ENCODE measurements around the gene ZBED4. TPM values are rescaled to one million over a fixed set of nuclear protein-coding genes. Genes with fewer than 3 reads are reported as not detected.

ZBED4 gene
- polyA plus RNA-seq, 1 experiment, result 6.3 TPM

- TF ChIP-seq, protein P1, sequence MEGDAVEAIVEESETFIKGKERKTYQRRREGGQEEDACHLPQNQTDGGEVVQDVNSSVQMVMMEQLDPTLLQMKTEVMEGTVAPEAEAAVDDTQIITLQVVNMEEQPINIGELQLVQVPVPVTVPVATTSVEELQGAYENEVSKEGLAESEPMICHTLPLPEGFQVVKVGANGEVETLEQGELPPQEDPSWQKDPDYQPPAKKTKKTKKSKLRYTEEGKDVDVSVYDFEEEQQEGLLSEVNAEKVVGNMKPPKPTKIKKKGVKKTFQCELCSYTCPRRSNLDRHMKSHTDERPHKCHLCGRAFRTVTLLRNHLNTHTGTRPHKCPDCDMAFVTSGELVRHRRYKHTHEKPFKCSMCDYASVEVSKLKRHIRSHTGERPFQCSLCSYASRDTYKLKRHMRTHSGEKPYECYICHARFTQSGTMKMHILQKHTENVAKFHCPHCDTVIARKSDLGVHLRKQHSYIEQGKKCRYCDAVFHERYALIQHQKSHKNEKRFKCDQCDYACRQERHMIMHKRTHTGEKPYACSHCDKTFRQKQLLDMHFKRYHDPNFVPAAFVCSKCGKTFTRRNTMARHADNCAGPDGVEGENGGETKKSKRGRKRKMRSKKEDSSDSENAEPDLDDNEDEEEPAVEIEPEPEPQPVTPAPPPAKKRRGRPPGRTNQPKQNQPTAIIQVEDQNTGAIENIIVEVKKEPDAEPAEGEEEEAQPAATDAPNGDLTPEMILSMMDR (IDR thresholded peaks at IDR 0.05; ENCODE audit: low read depth, low read length), result no peak
- no peak for DNase-seq (ENCODE audit: low read depth, low spot score)
- POLR2A ChIA-PET, result interaction anchor here (0.5 to 0.6 kb wide), 2 partner anchors 9 to 69 kb away, joined by 3 read pairs; no protein-coding TSS in a partner anchor
- Histone ChIP-seq H3K9me3 (ENCODE audit: control insufficient read depth, insufficient read depth, low read length) (no peaks in the 10 kb centered on the region; the same call in 1 of the 2 replicates), H3K4me3 (ENCODE audit: low read depth, low read length) (no peak overlapping the region), H3K27me3 (ENCODE audit: control insufficient read depth, insufficient read depth, low read length) (no peaks in the 10 kb centered on the region), H3K27ac (ENCODE audit: low read depth, low read length) (no peak overlapping the region)
- CTCF ChIA-PET, result interaction anchor here (2.0 kb wide), 1 partner anchor 97 kb away, joined by 6 read pairs; no protein-coding TSS in a partner anchor
These were observed 79.9 kb downstream of the ZBED4 start for GRCh38 chr22:49933236-49934159.

GRCh38 chr22:49934160-49934890 lies 80.7 kb downstream of the ZBED4 start:
- TF ChIP-seq, protein P1 (IDR thresholded peaks at IDR 0.05; ENCODE audit: low read depth, low read length), result no peak
- ChIA-PET CTCF (no interaction called here), POLR2A (interaction anchor here (0.5 kb wide), 1 partner anchor 68 kb away, joined by 3 read pairs; no protein-coding TSS in a partner anchor)
- Histone ChIP-seq H3K9me3 (ENCODE audit: control insufficient read depth, insufficient read depth, low read length) (no peaks in the 10 kb centered on the region; the same call in 1 of the 2 replicates), H3K4me3 (ENCODE audit: low read depth, low read length) (peak overlapping the region; percentile 40), H3K27me3 (ENCODE audit: control insufficient read depth, insufficient read depth, low read length) (no peaks in the 10 kb centered on the region), H3K27ac (ENCODE audit: low read depth, low read length) (no peak overlapping the region)
- DNase-seq (ENCODE audit: low read depth, low spot score), result no peak

DNA sequence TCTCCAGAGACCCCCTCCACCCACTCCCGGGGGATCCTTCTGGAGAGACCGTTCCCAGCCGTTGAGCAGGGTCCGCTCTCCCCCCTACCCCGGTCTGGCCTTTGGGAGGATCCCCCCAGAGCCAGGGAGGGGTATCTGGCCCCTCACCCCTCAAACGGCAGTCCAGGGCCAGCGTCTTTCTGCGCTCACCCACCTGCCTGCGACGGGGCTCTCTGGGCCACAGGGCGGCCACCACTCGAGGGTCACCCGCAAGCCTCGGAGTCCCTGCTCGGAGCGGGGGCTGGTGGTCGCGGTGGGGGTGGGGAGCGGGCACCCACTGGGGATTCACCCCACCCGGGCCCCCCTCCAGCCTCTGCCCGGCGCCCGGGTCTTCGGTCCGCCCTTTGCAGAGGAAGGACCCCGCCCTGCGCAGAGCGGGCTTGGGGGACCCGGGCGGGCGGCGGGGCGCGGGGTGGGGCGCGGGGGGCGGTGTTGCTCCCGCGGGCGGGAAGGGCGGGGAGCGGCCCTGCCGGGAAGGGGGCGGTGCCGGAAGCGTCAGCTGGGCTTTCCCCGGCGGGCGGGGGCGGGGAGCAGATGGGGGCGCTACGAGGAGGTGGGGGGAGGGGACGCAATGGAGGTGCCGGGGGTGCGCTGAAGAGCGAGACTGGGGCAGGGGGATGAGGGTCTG lies 81.4 kb downstream of the ZBED4 start:
- ChIA-PET CTCF (no interaction called here), POLR2A (no interaction called here)
- TF ChIP-seq, protein P1 (IDR thresholded peaks at IDR 0.05; ENCODE audit: low read depth, low read length), result no peak
- Histone ChIP-seq H3K9me3 (ENCODE audit: control insufficient read depth, insufficient read depth, low read length) (no peaks in the 10 kb centered on the region; the same call in 1 of the 2 replicates), H3K27ac (ENCODE audit: low read depth, low read length) (no peak overlapping the region), H3K27me3 (ENCODE audit: control insufficient read depth, insufficient read depth, low read length) (no peaks in the 10 kb centered on the region), H3K4me3 (ENCODE audit: low read depth, low read length) (peak overlapping the region; percentile 42)
- DNase-seq (ENCODE audit: low read depth, low spot score), result no peak

DNA sequence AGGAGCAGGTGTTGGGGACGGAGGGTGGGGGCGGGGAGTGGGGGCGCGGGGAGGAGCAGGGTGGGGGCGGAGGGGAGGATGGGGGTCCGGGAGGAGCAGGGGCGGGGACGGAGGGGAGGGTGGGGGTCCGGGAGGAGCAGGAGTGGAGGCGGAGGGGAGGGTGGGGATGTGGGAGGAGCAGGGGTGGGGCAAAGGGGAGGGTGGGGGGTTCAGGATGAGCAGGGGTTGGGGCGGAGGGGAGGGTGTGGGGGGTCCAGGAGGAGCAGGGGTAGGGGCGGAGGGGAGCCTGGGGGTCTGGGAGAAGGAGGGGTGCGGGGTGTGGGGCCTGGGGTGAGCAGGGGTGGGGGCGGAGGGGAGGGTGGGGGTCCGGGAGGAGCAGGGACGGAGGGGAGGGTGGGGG lies 81.9 kb downstream of the ZBED4 start:
- POLR2A ChIA-PET, result interaction anchor here (1.5 to 2.1 kb wide), 2 partner anchors 16 to 26 kb away, joined by 18 to 20 read pairs; partner anchors contain the start of gene PIM3
- Histone ChIP-seq H3K27me3 (ENCODE audit: control insufficient read depth, insufficient read depth, low read length) (no peaks in the 10 kb centered on the region), H3K4me3 (ENCODE audit: low read depth, low read length) (peak overlapping the region; percentile 42), H3K9me3 (ENCODE audit: control insufficient read depth, insufficient read depth, low read length) (no peaks in the 10 kb centered on the region; the same call in 1 of the 2 replicates), H3K27ac (ENCODE audit: low read depth, low read length) (no peak overlapping the region)
- no peak for DNase-seq (ENCODE audit: low read depth, low spot score)
- CTCF ChIA-PET, result interaction anchor here (1.3 kb wide), 1 partner anchor 95 kb away, joined by 4 read pairs; no protein-coding TSS in a partner anchor
- TF ChIP-seq, protein P1 (IDR thresholded peaks at IDR 0.05; ENCODE audit: low read depth, low read length), result no peak

Measured in AG04450 (cell line).